Colonic mucosa (tissue), 4 donors: ENCODE data around the gene FILIP1L. TPM values are rescaled to one million over a fixed set of nuclear protein-coding genes. Genes with fewer than 3 reads are reported as not detected.
A peak's percentile ranks its signal among the peaks of the same experiment; 100 is the strongest.

Source experiments
- DNase-seq: peaks from one replicate; pipeline ENCODE4 v3.0.0-alpha.2; 2020
- H3K27ac ChIP-seq: fragments of 200-600 bp; one replicate; pipeline ENCODE4 v1.8.0; 2021
- H3K27me3 ChIP-seq: fragments of 200-600 bp; one replicate; pipeline ENCODE4 v1.8.0; 2021
- H3K36me3 ChIP-seq: fragments of 200-600 bp; one replicate; pipeline ENCODE4 v1.8.0; 2021
- H3K4me1 ChIP-seq: fragments of 200-600 bp; one replicate; pipeline ENCODE4 v1.8.0; 2021; ENCODE audit warnings: mild to moderate bottlenecking
- H3K4me3 ChIP-seq: fragments of 200-600 bp; one replicate; pipeline ENCODE4 v1.8.0; 2021
- H3K9ac ChIP-seq, 2 donors: one replicate each; pipeline ENCODE4 v1.7.0; 2013; ENCODE audit warnings: control low read depth in 2 of 2, low read depth in 2 of 2, low read length in 2 of 2
- H3K9me3 ChIP-seq: fragments of 200-600 bp; one replicate; pipeline ENCODE4 v1.8.0; 2021
- CTCF ChIP-seq: fragments of 200-600 bp; IDR thresholded peaks from one replicate; pipeline ENCODE4 v1.8.0; 2022; ENCODE audit warnings: antibody characterized with exemption, mild to moderate bottlenecking
- intact Hi-C: fragments of 100-400 bp; cut with DNase I; formaldehyde crosslinking; loops from one replicate; pipeline ENCODE4 v1.14.1; 2022
- total RNA-seq, 2 donors: library from RNA; stranded (reverse); fragmentation: NEBNext Ultra II Directional in 1 of 2; extraction: Animal tissue kit (Norgen Biotek cat#: 25700) in 1 of 2; gene quantifications; one replicate each; pipeline ENCODE4 v1.2.1, GENCODE V29; 2021
- donor health status: healthy.
- donor health status: DM: no; HTN: no; CAD: no.
- donor health status: DM: no; HTN: no; CAD: no.

FILIP1L gene
- total RNA-seq, 2 donors from 2014 or later: 3.7 to 29.0 TPM

GRCh38 chr3:100067589-100067988 lies 46.7 kb downstream of the FILIP1L start:
- Histone ChIP-seq H3K36me3 (no peaks in the 10 kb centered on the region), H3K27me3 (no peaks in the 10 kb centered on the region), H3K9me3 (no peaks in the 10 kb centered on the region), H3K27ac (no peak overlapping the region), H3K4me3 (no peak overlapping the region), H3K4me1 (no peaks in the 10 kb centered on the region), H3K9ac (no peak overlapping the region)
- intact Hi-C loops: no loop called here
- no peak for TF ChIP-seq CTCF
- no peak for DNase-seq

GRCh38 chr3:100063929-100064461 lies 50.3 kb downstream of the FILIP1L start:
- H3K9ac ChIP-seq: no peak overlapping the region

GRCh38 chr3:100062665-100063064 lies 51.6 kb downstream of the FILIP1L start:
- no peaks in the 10 kb centered on the region for H3K36me3 ChIP-seq
- no peaks in the 10 kb centered on the region for H3K27me3 ChIP-seq
- no peaks in the 10 kb centered on the region for H3K4me1 ChIP-seq
- DNase-seq: no peak
- no peaks in the 10 kb centered on the region for H3K9me3 ChIP-seq
- no peak overlapping the region for H3K27ac ChIP-seq
- no peak overlapping the region for H3K4me3 ChIP-seq
- no peak overlapping the region for H3K9ac ChIP-seq
- no peak for TF ChIP-seq CTCF
- intact Hi-C loops: no loop called here

More at GRCh38 chr3:100063929-100064461, 50.3 kb downstream of the FILIP1L start:
- peak overlapping the region; percentile 9 for H3K27ac ChIP-seq
- no peaks in the 10 kb centered on the region for H3K27me3 ChIP-seq
- intact Hi-C loops: no loop called here
- no peaks in the 10 kb centered on the region for H3K9me3 ChIP-seq
- no peak overlapping the region for H3K4me3 ChIP-seq
- no peak for DNase-seq
- no peak for TF ChIP-seq CTCF
- no peaks in the 10 kb centered on the region for H3K36me3 ChIP-seq
- no peaks in the 10 kb centered on the region for H3K4me1 ChIP-seq

- intact Hi-C loops: no loop called here
Observed at GRCh38 chr3:100060685-100061484, 53.4 kb downstream of the FILIP1L start.

GRCh38 chr3:100059472-100059871 lies 54.8 kb downstream of the FILIP1L start:
- Histone ChIP-seq H3K27me3 (no peaks in the 10 kb centered on the region), H3K4me1 (no peaks in the 10 kb centered on the region), H3K9me3 (no peaks in the 10 kb centered on the region), H3K4me3 (no peak overlapping the region), H3K27ac (no peak overlapping the region), H3K36me3 (no peaks in the 10 kb centered on the region), H3K9ac (no peak overlapping the region)
- intact Hi-C loops: no loop called here
- no peak for TF ChIP-seq CTCF
- DNase-seq: no peak

More at GRCh38 chr3:100060685-100061484, 53.4 kb downstream of the FILIP1L start:
- Histone ChIP-seq H3K9ac (no peak overlapping the region), H3K36me3 (no peaks in the 10 kb centered on the region), H3K9me3 (no peaks in the 10 kb centered on the region), H3K27ac (no peak overlapping the region), H3K4me3 (no peak overlapping the region), H3K4me1 (no peaks in the 10 kb centered on the region), H3K27me3 (no peaks in the 10 kb centered on the region)
- TF ChIP-seq CTCF: no peak
- DNase-seq: no peak
